ENCODE measurements around the gene CA14. TPM values are rescaled to one million over a fixed set of nuclear protein-coding genes. Genes with fewer than 3 reads are reported as not detected.

The CA14 gene
- total and polyA plus RNA-seq, 2 experiments from 2014 or later, result 41.3 to 47.4 TPM

- peaks cover 4% of the 10 kb centered on the region for H3K27me3 Mint-ChIP-seq (ENCODE audit: insufficient read depth, low read depth, poor library complexity)
- Histone ChIP-seq H3K4me2 (no peak overlapping the region), H3K79me2 (replicated peaks; ENCODE audit: insufficient read depth) (peaks cover under 1% of the 10 kb centered on the region; the same call in 1 of the 2 replicates), H3F3A (replicated peaks; ENCODE audit: low read depth) (peaks cover 3% of the 10 kb centered on the region; the same call in 1 of the 2 replicates), H3K36me3 (ENCODE audit: insufficient read depth) (no peaks in the 10 kb centered on the region), H3K4me3 (no peak overlapping the region), H3K9me2 (ENCODE audit: insufficient read depth) (no peaks in the 10 kb centered on the region), H3K27me3 (ENCODE audit: insufficient read depth) (no peaks in the 10 kb centered on the region), H2AFZ (no peak overlapping the region), H3K27ac (ENCODE audit: low read depth) (no peak overlapping the region), H4K20me1 (replicated peaks; ENCODE audit: insufficient read depth) (no peaks in the 10 kb centered on the region), H3K4me1 (ENCODE audit: insufficient read depth) (no peaks in the 10 kb centered on the region; the same call in 1 of the 2 replicates)
- H3K27ac Mint-ChIP-seq, result no peak overlapping the region
- no peak overlapping the region for H3K4me3 Mint-ChIP-seq
- DNase-seq (ENCODE audit: low spot score) (no peak), ATAC-seq (no peak)
- H3K9me3 Mint-ChIP-seq, result no peaks in the 10 kb centered on the region
- peaks cover 14% of the 10 kb centered on the region; the same call in 1 of the 3 replicates for H3K36me3 Mint-ChIP-seq (ENCODE audit: low read depth)
- TF ChIP-seq STAT1 (IDR thresholded peaks at IDR 0.05; ENCODE audit: unreplicated experiment) (no peak), ZNF331 (CRISPR knock-in tag; IDR thresholded peaks at IDR 0.05; ENCODE audit: low read depth) (no peak), POLR2AphosphoS5 (IDR thresholded peaks at IDR 0.05; ENCODE audit: low read depth) (no peak), CTCF (conservative IDR thresholded peaks at IDR 0.05; ENCODE audit: low read depth in 2 of 2) (no peak), JUNB (IDR thresholded peaks at IDR 0.05; ENCODE audit: unreplicated experiment) (no peak), EZH2phosphoT487 (IDR thresholded peaks at IDR 0.05; ENCODE audit: unreplicated experiment) (no peak), ZNF462 (CRISPR knock-in tag; IDR thresholded peaks at IDR 0.05) (no peak), ETS1 (IDR thresholded peaks at IDR 0.05) (no peak), ZNF114 (CRISPR knock-in tag; IDR thresholded peaks at IDR 0.05) (no peak), EZH2 (IDR thresholded peaks at IDR 0.05; ENCODE audit: low read depth, unreplicated experiment) (no peak), REST (IDR thresholded peaks at IDR 0.05; ENCODE audit: unreplicated experiment) (no peak), NANOG (IDR thresholded peaks at IDR 0.05; ENCODE audit: borderline replicate concordance) (no peak)
- H3K4me1 Mint-ChIP-seq, result peaks cover 7% of the 10 kb centered on the region
These were observed 31.2 kb downstream of the CA14 start for GRCh38 chr1:150288822-150289221.
